Tibial nerve (tissue), 4 donors: ENCODE results near the gene GATAD2A.

Experiments
- CTCF ChIP-seq, 5 experiments: fragments of 200-600 bp in 3 of 5; fragments of 450-650 bp in 2 of 5; sonication (generic) in 3 of 5; IDR thresholded peaks; one replicate each; pipeline ENCODE4 v1.5.1; 2016 to 2019; ENCODE audit warnings: antibody characterized with exemption in 5 of 5, mild to moderate bottlenecking in 3 of 5, moderate library complexity in 2 of 5
- EP300 ChIP-seq, 2 donors: sonication (generic); formaldehyde crosslinking; IDR thresholded peaks; one replicate each; pipeline ENCODE4 v1.6.1; 2017; ENCODE audit warnings: antibody characterized with exemption in 2 of 2, mild to moderate bottlenecking in 1 of 2
- POLR2A ChIP-seq, 2 donors: fragments of 450-650 bp; IDR thresholded peaks; one replicate each; pipeline ENCODE4 v1.6.1; 2017; ENCODE audit warnings: antibody characterized with exemption in 2 of 2, mild to moderate bottlenecking in 2 of 2, moderate library complexity in 2 of 2

GRCh38 chr19:19514881-19515641, 109.6 kb downstream of the GATAD2A start, which contains the start of gene TSSK6:
- TF ChIP-seq CTCF (IDR thresholded peaks at IDR 0.05) (no peak), POLR2A (IDR thresholded peaks at IDR 0.05) (no peak), EP300 (IDR thresholded peaks at IDR 0.05) (no peak)
